ENCODE results near the gene ACSL6.

The ACSL6 gene

GRCh38 chr5:131980696-131981095 lies 30.8 kb downstream of the ACSL6 start:
- DNase-seq (ENCODE audit: low read depth, low spot score) = no peak

- no peak for DNase-seq (ENCODE audit: low read depth, low spot score)
Measured at GRCh38 chr5:131979816-131980215, 31.6 kb downstream of the ACSL6 start.

- no peak for DNase-seq (ENCODE audit: low read depth, low spot score)
Measured at GRCh38 chr5:131977212-131977604, 34.2 kb downstream of the ACSL6 start.

- no peak for DNase-seq (ENCODE audit: low read depth, low spot score)
Measured at GRCh38 chr5:131976414-131977211, 34.8 kb downstream of the ACSL6 start.

GRCh38 chr5:131974956-131975726 lies 36.3 kb downstream of the ACSL6 start:
- DNase-seq (ENCODE audit: low read depth, low spot score) = no peak

- DNase-seq (ENCODE audit: low read depth, low spot score) = no peak
Measured at GRCh38 chr5:131974622-131974955, 36.9 kb downstream of the ACSL6 start.

GRCh38 chr5:131974016-131974415 lies 37.4 kb downstream of the ACSL6 start:
- no peak for DNase-seq (ENCODE audit: low read depth, low spot score)

- no peak for DNase-seq (ENCODE audit: low read depth, low spot score)
Measured at GRCh38 chr5:131973089-131973712, 38.3 kb downstream of the ACSL6 start.

- peak; percentile 65 for DNase-seq (ENCODE audit: low read depth, low spot score)
Measured at GRCh38 chr5:131968396-131968954, 43.0 kb downstream of the ACSL6 start.

- no peak for DNase-seq (ENCODE audit: low read depth, low spot score)
Measured at GRCh38 chr5:131966551-131966950, 44.9 kb downstream of the ACSL6 start.

GRCh38 chr5:131965826-131966415 lies 45.5 kb downstream of the ACSL6 start:
- no peak for DNase-seq (ENCODE audit: low read depth, low spot score)

- DNase-seq (ENCODE audit: low read depth, low spot score) = no peak
Measured at GRCh38 chr5:131959906-131960305, 51.6 kb downstream of the ACSL6 start.

- DNase-seq (ENCODE audit: low read depth, low spot score) = no peak
Measured at GRCh38 chr5:131959136-131959535, 52.3 kb downstream of the ACSL6 start.

GRCh38 chr5:131957721-131958441 lies 53.6 kb downstream of the ACSL6 start:
- DNase-seq (ENCODE audit: low read depth, low spot score) = peak; percentile 36

GRCh38 chr5:131953969-131954368 lies 57.5 kb downstream of the ACSL6 start:
- DNase-seq (ENCODE audit: low read depth, low spot score) = no peak

GRCh38 chr5:131952301-131952857 lies 59.1 kb downstream of the ACSL6 start:
- DNase-seq (ENCODE audit: low read depth, low spot score) = peak; percentile 16

GRCh38 chr5:131950706-131951105 lies 60.8 kb downstream of the ACSL6 start:
- DNase-seq (ENCODE audit: low read depth, low spot score) = no peak

GRCh38 chr5:131947445-131947844 lies 64.0 kb downstream of the ACSL6 start:
- no peak for DNase-seq (ENCODE audit: low read depth, low spot score)

- no peak for DNase-seq (ENCODE audit: low read depth, low spot score)
Measured at GRCh38 chr5:131945551-131946168, 65.8 kb downstream of the ACSL6 start, which contains the start of gene MEIKIN. MEIKIN (minus strand) TSS chr5:131945663; CDS start chr5:131945505, 158 bp downstream.

All from astrocyte of the hippocampus (primary cell).